ENCODE measurements around the gene ASB14.

- no peak for TF ChIP-seq CTCF (tag by site-specific recombination; IDR thresholded peaks at IDR 0.05)
- TF ChIP-seq ZNF544 (tag by site-specific recombination; IDR thresholded peaks at IDR 0.05), result no peak
- TF ChIP-seq ZNF404 (tag by site-specific recombination; IDR thresholded peaks at IDR 0.05), result no peak
- no peak for TF ChIP-seq ZNF23 (tag by site-specific recombination; IDR thresholded peaks at IDR 0.05; ENCODE audit: borderline replicate concordance)
- no peak for TF ChIP-seq KLF16 (tag by site-specific recombination; IDR thresholded peaks at IDR 0.05)
- TF ChIP-seq REST (tag by site-specific recombination; IDR thresholded peaks at IDR 0.05), result no peak
- TF ChIP-seq ZNF639 (tag by site-specific recombination; IDR thresholded peaks at IDR 0.05), result no peak
- TF ChIP-seq ZNF768 (tag by site-specific recombination; IDR thresholded peaks at IDR 0.05), result no peak
- no peak for TF ChIP-seq ZNF10 (tag by site-specific recombination; IDR thresholded peaks at IDR 0.05)
- TF ChIP-seq MYNN (tag by site-specific recombination; IDR thresholded peaks at IDR 0.05; ENCODE audit: borderline replicate concordance), result no peak
- TF ChIP-seq ZNF398 (tag by site-specific recombination; IDR thresholded peaks at IDR 0.05), result no peak
- TF ChIP-seq REPIN1 (tag by site-specific recombination; IDR thresholded peaks at IDR 0.05; ENCODE audit: low read depth), result no peak
- TF ChIP-seq SCRT1 (tag by site-specific recombination; IDR thresholded peaks at IDR 0.05; ENCODE audit: borderline replicate concordance), result no peak
These were observed 4.1 kb downstream of the ASB14 start for GRCh38 chr3:57288403-57288802.

Data from HEK293 (cell line).